Activated CD4-positive, alpha-beta T cell treated with anti-CD3 and anti-CD28 coated beads for 4 hours (primary cell): ENCODE measurements around the gene DCTN1.
"Not testable (repeated sequence)": the region's sequence is repeated elsewhere in the genome, so short reads cannot be mapped to it uniquely, and the experiment has no call there.

ENCODE experiments used
- DNase-seq, 2 donors: peaks; one replicate each; pipeline ENCODE4 v3.0.0-alpha.2; 2020

DCTN1 gene

GRCh38 chr2:74379851-74380789, at the start of gene DCTN1:
DCTN1 (minus strand) TSS chr2:74380311; CDS start chr2:74380037, 274 bp downstream.
- peak in 1 of 2 donors; percentile 15 for DNase-seq

GRCh38 chr2:74428675-74429074, 48.6 kb upstream of the DCTN1 start:
- DNase-seq: no peak

- DNase-seq: no peak
Measured at GRCh38 chr2:74427551-74427950, 47.4 kb upstream of the DCTN1 start.

DNA sequence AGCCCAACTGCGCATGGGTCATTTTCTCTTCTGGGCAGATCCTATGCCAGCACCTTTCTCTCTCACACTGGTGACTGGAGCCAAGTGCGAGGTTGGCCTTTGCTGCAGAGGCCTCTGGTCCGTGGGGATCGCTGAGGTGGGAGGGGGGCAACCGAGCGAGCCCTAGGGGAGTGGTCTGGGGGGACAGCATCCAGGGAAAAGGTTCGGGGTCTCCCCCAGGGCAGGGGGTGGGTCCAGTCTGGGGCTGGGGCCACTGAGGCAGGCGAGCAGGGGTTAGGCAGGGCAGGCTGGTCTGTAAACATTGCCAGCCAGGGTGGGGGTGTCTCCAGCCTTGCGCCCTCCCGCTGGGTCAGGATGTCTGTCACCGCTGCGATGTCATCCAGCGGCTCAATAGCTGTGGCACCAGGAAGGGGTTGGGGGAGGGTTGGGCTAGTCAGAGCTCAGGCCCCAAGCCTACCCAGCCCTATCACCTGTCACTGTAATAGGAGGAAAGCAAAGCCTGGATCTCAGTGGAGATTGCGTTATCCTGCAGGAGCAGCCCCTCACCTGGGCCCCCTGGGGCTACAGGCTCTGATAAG, 46.2 kb upstream of the DCTN1 start:
- no peak for DNase-seq

DNA sequence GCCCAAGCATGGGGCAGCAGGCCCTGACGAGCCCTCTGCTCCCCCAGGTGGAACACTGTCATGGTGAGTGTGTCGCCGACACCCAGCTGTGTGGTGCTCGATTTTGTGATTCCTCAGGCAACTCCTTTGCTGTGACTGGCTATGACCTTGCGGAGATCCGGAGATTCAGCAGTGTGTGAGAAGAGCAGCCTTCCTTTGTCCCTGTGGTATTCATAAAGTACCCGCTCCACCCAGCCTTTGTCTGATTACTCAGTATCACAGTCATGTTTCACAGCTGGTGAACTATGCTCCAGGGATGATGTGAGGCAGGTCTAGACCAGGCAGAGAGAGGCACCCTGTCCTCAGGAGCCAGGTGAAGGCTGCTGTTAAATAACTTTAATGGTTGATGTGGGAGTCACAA, 45.4 kb upstream of the DCTN1 start:
- DNase-seq: no peak

DNA sequence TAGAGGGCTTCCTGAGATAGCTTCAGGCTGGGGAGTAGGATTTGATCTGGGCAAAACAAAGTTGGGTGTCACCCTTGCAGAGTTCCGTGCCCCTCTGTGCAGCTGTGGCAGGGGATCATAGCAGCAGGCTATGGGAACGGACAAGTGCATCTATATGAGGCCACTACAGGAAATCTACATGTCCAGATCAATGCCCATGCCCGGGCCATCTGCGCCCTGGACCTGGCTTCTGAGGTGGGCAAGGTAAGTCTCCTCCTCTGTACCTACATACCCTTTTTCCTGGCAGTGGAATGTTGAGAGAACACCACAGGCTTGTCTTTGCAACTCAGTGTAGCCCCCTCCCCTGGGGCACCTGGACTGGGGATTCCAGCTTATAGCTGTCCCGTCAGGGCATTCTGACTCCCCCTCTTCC, 44.9 kb upstream of the DCTN1 start:
- no peak for DNase-seq

DNA sequence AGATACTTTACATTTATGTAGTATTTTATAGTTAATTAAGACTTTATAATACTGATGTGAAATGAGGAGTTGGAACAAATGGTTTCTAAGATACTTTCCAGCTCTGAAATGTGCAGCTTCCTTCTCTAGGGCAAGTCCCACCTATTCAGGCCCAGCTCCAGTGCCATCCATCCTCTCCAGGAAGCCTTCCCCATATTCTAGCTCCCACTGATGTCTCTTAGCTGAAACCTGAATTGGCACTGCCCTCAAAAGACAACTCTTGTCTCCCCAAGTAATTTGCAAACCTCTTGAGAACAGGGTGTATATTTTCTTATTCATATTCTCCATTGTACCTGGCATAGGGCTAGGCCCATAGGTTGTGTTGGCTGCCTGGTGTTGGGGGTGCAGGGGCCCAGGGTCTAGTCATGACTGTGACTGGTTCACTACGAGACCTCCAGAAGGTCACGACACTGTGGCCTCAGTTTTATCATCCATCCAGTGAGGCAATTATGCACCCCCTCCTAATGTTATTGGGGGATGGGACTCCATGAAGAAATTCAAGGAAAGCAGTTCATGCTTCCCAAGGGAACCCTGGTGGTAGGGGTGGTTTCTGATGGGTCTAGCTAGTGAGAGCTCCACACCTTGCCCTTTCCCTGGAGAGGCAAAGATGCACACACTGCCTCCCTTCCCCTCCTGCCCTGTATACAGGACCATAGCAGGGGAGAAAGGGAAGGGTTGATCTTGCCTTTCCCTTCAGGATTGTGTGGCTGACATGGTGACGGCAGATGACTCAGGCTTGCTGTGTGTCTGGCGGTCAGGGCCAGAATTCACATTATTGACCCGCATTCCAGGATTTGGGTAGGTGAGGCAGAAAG, 44.3 kb upstream of the DCTN1 start:
- no peak for DNase-seq

GRCh38 chr2:74423231-74424095, 43.4 kb upstream of the DCTN1 start:
- no peak for DNase-seq

- DNase-seq: peak; percentile 90 to 91
Measured at GRCh38 chr2:74421221-74421870, 41.2 kb upstream of the DCTN1 start, which contains the start of the genes C2orf81 and WDR54. C2orf81 (minus strand) TSS chr2:74421619; CDS start chr2:74421560, 59 bp downstream. WDR54 (plus strand) TSS chr2:74421730; CDS start chr2:74422154, 424 bp downstream.

DNA sequence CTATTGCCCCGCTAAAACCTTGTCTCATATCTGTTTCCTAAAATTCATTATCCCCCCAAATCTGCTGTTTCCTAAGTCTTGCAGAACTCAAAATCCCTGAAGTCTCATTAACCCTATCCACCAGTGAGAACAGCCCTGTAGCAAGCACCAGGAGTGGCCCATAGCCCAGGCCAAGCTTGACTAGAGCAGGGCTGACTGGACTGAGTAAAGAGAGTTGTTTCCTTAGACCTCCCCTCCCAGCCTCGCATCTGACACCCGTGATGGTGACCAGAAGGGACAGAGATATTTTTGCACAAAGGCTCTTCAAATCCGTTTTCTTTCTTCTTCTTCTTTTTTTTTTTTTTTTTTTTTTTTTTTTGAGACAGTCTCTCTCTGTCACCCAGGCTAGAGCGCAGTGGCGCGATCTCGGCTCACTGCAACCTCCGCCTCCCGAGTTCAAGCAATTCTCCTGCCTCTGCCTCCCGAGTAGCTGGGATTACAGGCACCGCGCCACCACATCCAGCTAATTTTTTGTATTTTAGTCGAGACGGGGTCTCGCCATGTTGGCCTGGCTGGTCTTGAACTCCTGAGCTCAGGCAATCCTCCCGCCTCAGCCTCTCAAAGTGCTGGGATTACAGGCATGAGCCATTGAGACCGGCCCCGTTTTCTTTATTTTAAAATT, 40.5 kb upstream of the DCTN1 start:
- DNase-seq: not testable (repeated sequence)

DNA sequence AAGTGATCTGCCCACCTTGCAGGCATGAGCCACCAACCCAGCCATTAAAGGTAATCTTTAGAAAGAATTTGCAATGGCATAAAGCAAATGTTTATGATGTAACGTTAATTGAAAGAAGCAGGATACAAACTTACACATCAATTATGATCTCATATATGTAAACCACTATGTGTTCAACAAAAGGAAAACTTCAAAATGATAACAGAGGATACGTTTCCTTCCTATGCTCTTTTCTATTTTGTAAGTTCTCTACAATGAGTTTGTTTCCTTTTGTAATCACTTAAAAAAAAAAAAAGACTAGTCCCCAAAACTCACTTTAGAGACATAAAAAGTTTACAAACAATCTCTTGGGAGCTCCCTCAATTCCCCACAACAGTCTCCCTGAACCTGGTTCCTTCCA, 39.9 kb upstream of the DCTN1 start:
- no peak for DNase-seq

GRCh38 chr2:74419345-74419744, 39.2 kb upstream of the DCTN1 start:
- DNase-seq: no peak

GRCh38 chr2:74418312-74418711, 38.2 kb upstream of the DCTN1 start:
- no peak for DNase-seq

- DNase-seq: no peak
Measured at GRCh38 chr2:74417763-74418162, 37.7 kb upstream of the DCTN1 start.

GRCh38 chr2:74417197-74417596, 37.1 kb upstream of the DCTN1 start:
- DNase-seq: no peak

DNA sequence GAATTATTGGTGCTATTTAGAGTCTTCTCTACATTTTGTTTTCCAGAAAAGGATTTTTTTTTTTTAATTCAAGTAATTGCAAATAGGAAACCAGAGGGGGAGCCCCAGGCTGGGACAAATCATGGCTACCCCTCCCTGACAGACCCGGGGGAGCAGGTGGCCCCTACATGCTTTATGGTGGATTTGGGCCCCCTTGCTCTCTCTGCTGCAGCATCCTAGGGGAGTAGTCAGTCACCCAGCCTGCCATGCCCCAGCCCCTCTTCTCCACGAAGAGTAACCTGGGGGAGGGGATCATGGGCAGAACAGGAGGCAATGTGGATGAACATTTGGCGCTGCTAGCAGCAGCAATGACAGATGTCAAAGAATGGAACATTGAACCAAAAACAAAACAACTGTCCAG, 36.7 kb upstream of the DCTN1 start:
- DNase-seq: no peak

DNA sequence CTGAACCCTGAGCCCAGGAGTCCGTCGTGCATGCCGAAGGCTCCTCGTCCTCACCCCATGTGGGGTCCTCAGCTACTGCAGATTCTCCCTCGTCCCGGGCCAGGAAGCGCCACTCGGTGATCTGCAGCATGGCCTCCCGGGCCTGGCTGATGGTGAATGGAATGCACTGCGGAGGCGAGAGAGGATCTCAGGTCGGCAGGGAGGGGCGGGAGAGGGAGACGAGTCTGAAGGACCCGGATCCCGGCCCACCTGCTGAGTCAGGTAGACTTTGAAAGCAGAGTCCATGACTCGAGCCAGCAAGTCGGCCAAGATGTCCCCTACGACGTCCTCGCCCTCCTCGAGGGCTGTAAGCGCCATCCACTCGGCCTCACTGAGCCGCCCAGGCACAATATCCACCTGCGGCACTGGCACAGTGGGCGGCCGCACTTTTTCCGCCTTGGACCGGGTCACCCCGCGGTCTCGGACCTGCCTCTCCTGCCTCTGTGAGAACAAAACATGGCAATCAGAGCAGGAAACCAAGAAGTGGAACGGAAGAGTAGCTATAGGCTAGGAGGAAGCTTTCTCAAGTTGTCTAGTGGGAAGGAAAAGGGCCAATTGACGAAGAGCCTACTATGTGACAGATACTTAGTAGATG, 35.8 kb upstream of the DCTN1 start:
- no peak for DNase-seq

DNA sequence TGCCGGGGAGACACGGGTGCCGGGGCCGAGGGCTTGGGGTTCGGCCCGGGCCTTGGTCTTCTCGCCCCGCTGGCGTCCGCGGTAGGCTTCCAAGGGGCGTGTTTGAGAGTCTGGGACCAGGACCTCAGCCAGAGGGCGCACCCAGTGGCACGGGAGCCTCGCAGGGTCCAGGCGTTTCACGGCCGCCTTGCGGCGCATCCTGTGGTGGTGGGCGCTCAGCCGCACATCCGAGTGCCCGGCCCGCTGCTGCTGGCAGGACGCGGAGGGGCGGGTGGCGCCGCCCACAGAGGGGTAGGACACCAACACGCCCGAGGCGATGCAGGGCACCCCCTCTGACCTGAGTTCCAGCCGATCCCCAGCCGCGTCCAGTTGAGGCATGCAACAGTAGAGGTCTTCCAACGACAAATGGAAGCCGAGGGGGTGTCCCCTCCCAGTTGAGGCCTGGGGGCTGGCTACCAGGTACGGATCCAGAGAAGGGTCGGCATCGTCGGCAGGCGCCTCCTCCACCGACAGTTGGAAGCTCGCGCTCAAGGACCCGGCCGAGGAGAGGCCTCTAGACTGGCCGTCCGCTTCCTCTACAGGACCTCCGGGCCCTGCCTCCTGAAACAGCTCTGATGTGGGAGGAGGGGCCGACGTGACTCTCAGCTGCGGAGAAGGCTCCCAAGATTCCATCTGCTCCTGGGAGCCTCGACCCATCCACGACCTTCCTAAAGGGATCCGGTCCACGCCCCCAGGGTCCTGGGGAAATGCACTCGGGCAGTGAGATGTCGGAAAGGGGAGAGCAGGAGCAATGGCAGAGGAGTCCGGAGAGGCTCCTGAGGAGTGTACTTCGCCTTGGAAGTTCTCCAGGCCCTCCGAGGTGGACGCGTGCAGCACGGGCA, 35.0 kb upstream of the DCTN1 start:
- DNase-seq: peak in 1 of 2 donors; percentile 17

DNA sequence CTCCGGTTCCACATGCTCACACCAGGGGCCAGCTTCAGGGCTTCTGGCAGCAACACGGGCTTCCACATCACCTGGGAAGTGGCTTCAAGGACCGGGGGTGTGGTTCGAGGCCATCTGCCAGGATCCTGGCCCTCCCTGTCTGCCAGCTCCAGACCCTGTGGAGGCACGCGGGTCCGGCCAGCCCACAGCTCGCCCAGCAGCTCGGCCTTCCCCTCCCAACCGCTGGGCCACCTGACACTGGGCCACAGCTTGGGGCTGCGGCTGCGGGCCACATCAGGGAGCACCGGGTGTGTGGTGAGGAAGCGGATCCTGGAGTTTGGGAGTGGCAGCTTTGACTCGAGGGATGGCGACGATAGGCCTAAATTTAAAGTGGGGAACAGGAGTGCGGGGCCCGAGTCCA, 34.3 kb upstream of the DCTN1 start:
- DNase-seq: no peak
